RPMI8226 (cell line): Measurements from ENCODE around the gene CAMTA1.

Experiments used
- DNase-seq: peaks from one replicate; pipeline ENCODE4 v3.0.0-alpha.2; 2015

CAMTA1 gene

GRCh38 chr1:7511381-7511780, 726.1 kb downstream of the CAMTA1 start:
- no peak for DNase-seq

DNA sequence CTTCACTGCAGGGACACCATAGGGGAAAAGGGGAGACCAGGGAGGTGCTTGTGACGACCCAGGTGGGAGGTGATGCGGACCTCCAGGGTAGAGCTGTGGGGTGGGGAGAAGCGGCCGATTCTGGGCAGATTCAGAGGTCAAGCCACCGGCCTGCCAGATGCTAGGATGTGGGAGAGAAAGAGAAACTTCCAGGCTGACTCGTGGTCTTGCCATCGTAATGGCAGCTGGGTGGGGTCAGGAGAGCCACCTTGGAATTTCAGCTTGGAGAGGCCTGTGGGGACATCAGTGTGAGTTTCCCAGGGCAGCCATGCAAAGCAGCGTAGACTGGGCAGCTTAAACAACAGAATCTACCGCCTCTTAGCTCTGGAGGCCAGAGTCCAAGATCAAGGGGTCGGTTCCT, 727.8 kb downstream of the CAMTA1 start:
- no peak for DNase-seq

GRCh38 chr1:7515175-7515574, 729.9 kb downstream of the CAMTA1 start:
- DNase-seq: no peak

DNA sequence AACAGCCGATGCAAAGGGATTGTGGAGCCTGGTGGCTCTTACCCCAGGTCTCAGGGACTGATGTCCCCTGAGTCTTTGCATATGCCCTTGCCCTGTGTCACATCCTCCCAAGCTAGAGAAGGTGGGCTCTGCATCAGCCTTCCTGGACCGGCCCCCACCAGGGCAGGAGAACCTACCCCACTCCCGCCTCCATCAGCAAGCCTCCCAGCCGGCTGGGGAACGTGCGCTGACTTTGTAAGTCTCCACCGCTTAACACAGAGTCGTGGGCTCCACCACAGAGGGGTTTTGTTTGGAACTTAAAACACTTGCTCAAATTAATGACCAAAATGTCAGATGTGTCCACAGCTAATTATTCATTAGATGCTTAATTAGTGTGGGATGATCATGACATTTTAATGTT, 730.6 kb downstream of the CAMTA1 start:
- no peak for DNase-seq

DNA sequence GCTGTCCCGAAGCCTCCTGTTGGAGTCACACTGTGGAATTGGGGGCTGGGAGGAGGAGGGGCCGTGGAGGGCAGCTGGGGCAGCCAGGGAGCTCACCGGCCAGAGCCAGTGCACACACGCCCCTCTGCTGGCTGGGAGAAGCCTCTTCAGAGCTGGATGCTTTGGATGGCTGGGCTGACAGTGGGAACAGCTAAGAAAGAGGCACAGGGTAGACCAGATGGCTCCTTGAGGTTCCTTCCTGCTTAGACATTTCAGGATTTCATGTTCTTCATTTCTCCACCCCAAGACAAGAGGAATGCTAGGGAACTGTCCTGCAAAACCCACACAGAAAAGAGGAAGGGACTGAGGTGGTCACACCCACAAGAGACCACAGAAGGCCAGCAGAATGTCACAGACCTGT, 731.1 kb downstream of the CAMTA1 start:
- DNase-seq: no peak

- DNase-seq: no peak
These were observed 731.7 kb downstream of the CAMTA1 start for GRCh38 chr1:7516929-7517328.

DNA sequence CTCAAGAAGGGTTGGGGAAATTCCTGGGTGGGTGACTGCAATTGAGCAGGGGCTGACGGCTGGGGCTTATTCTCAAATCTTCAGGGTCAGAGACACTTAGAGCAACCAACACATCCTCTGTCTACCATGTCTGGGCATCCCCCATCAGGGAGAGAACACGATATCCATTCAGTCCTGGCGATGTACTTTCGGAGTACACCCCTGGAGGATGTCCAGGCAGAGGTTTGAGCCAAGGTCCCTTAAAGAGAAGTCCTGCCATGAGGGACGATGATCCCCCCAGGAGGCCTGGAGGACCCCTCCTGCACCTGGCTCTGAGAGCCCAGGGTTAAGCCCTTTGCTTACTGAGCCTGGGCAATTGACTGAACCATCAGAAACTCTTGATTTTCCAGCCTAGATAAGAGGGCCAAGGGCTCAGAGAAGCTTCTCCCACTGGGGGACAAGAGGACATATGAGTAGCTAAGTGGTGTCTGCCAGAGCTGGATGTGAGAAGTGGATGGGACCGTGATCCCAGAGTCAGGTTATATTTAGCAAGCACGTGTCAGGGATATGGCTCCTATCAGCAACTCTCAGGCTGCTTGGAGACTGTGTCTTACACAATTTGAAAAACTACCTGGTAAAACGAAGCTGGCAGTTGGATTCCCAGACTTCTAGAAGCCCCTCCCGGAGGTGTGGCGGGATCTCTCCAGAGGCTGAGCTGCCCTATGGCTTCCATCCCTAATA, 732.5 kb downstream of the CAMTA1 start:
- no peak for DNase-seq

- no peak for DNase-seq
These were observed 733.2 kb downstream of the CAMTA1 start for GRCh38 chr1:7518411-7518810.

DNA sequence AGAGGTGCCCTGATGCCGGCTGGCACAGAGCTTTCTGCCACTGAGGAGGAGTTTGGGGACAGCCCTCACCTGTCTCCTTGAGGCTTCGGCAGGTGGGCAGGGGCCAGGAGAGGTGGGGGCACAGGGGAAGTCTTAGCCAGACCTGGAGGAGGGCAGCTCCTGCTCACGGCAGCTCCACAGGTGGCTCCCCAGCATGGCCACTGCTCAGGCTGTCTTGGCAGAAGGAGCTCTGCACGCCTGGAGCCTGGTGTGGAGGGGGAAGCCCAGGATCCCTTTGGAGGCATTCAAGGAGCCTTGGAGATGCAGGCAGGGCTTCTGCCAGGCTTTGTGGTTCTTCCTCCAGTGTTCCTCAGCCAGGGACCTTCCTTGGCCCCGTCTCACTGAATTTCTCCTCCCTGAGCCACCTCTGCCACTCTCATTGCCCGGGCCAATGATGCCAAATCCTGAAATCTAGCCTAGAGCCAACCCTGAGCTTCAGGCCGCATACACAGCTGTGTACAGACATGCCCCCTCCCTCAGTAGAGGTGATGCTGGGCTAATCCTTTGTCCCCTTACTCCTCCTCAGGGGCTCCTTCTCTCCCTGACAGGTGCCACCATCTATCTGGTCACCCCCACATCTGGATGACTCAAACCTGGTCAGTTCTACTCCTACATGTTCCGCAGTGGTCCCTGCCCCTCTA, 734.1 kb downstream of the CAMTA1 start:
- DNase-seq: no peak

DNA sequence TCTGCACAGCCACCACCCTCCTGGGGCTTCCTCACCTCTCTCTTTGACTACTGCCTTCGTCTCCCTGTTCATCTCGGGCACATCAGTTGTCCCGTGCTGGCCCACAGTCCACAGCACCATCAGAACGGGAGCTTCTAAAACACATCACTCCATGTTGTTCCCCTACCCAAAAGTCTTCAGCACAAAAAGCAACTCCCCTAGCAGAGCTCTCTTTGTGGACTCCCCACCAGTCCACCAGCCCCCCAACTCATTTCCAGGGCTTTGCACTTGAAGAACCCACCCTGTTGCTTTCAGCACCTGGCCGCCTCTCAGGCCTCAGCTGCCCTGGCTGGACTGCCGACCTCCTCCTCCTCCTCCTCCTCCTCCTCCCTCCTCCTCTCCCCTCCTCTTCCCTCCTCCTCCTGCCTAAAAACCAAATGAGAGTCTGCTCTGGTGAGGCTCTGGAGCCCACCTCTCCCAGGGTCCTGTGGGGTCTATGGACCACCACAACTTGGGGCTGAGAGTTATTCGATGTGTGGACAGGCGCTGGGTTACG, 734.7 kb downstream of the CAMTA1 start:
- no peak for DNase-seq

DNA sequence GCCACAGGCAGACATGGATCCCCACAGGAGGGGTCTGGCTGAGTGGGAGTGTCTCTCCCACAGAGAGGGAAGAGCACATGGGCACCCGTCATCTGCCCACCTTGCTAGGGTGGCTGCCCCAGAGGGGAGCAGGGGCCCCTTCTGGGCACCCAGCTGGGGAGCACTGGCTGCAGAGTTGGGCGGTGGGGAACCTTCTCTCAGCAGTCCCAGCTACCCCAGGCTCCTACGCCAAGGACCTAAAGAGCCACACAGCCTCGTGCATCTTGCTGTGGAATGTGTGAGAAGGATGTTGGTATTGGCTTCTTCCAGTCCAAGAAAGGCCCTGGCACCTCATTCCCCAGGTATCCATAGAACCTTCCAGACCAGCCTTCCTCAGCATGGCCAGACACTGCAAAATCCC, 735.2 kb downstream of the CAMTA1 start:
- DNase-seq: no peak

DNA sequence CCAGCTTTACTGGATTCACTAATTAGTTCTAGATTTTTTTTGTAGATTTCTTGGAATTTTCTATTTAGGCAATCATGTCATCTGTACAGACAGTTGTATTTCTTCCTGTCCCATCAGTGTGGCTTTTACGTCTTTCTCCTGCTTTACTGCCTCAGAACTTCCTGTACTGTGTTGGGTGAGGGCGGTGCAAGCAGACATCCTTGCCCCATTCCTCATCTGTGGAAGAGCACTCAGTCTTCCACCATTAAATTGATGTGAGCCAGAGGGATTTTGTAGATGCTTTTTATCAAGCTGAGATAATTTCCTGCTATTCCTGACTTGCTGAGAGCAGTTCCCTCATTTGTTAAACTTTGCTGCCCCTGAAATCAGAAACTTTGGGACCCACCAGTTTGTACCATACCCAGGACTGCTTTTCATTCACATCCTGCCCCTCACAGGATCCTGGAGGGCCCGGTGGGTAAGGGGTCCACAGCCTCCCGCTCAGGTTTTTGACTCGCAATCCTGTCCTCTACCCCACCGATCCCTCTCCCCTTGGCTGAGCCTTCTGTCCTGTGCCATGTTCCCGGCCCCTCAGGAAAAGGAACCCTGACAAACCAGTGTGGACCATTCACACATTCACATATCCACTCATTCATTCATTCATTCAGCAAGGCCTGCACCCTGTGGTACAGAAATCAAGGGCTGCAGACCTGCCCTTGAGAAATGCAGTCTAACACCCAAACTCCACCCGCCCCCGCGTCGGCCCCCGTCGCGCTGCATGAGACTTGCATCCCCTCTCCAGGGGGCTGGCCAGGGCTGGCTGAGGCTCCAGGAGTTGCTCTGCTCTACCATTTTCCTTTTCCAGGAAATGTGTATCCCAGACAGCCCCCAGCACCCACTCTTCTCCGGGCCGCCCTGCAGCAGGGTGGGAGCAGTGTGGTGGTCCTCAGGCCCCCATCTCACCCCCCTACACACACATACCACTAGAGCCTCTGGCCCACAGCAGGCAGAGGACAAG, 739.4 kb downstream of the CAMTA1 start:
- no peak for DNase-seq

- DNase-seq: no peak
These were observed 740.2 kb downstream of the CAMTA1 start for GRCh38 chr1:7525338-7526063.

DNA sequence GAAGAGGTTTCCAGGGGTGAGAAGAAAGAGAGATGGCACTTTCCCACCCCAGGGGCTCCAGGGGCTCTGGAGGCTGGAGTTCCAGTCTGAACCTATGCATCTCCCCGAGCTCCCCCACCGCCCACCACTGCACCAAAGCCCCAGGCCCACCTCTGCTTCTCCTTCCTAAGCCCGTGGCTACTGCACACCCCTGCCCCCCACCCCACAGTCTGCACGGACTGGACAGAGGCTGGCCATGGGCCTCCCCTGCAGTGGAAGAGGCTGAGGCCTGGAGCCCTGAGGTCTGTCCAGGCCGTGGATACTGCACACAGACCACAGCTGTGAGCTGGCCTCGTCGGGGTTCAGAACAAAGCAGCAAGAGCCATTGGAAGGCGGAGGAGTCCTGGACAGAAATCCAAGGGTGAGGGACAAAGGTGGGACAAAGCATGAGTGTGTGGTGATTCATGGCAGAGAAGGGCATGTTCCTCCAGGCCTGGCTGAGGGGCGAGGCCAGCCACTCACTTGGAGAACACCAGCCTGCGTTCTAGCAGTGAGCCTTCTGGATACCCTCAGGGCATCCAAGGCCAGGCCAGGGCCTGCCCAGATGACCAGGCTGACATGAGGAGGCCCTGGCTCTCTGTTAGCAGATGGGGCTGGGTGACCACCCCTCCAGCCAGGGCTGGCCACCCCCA, 741.1 kb downstream of the CAMTA1 start:
- no peak for DNase-seq

- no peak for DNase-seq
These were observed 741.8 kb downstream of the CAMTA1 start for GRCh38 chr1:7526867-7527732.

GRCh38 chr1:7527733-7528045, 742.4 kb downstream of the CAMTA1 start:
- DNase-seq: no peak

- DNase-seq: no peak
These were observed 743.3 kb downstream of the CAMTA1 start for GRCh38 chr1:7528386-7529198.

DNA sequence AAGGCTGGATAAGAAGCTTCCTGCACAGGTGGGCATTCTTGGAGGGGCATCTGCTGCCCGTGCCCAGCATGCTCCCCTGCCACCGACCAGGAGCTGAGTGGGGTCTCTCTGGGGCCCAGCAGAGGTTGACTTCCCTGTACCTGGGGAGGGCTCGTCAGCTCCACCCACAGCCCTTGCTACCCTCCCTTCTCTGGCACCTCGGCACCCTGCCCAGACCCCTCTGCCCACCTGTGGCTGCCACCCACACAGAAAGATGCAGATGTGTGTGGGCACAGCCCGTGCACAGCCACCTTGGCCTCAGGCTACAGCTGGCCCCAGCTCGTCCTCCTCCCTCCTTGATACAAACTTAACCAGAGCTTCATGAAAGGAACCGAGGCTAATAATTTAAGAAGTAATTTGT, 744.7 kb downstream of the CAMTA1 start:
- peak; percentile 36 for DNase-seq

DNA sequence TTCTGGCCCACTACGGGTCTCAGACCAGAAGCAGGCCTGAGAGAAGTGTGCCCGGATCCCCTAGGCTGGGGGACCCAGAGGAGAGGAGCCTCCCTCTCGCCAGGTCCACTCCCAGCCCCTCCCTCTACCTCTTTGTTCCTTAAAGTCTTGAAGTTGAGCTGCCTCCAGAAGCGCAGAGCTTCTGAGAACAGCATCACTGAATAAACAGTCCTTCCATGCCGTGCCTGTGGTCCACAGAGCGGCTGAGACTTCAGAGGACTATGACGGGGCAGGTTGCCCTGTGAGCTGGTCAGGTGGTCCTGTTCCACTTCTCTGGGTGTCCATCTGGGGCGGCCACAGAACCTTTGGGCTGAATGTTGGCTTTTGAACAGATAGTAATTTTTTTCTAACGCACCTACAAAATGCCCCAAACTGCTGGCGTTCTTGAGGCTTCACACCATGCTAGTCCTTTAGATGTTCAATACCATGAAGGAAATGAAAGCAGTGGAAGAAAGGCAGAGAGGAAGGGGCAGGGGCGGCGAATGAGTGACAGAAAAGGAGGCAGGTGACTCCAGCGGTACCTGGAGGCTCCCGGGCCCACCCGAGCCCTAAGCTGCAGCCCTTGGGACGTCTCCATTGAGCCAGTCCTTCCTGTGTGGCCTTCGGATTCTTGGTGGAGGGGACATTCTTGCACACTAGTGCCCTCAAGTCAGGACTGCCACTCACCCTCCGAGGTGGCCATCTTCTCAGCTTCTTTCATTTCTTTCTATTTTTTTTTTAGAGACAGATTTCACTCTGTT, 746.5 kb downstream of the CAMTA1 start:
- no peak for DNase-seq
